Lower leg skin (tissue), 3 donors: Measurements from ENCODE around the gene TUBGCP6.

ENCODE experiments used
- CTCF ChIP-seq, 3 donors: fragments of 450-650 bp; IDR thresholded peaks; one replicate each; pipeline ENCODE4 v1.5.1; 2016; ENCODE audit warnings: antibody characterized with exemption in 3 of 3, mild to moderate bottlenecking in 3 of 3, moderate library complexity in 2 of 3
- POLR2A ChIP-seq, 2 donors: fragments of 450-650 bp; IDR thresholded peaks; one replicate each; pipeline ENCODE4 v1.6.1; 2016 to 2017; ENCODE audit warnings: antibody characterized with exemption in 2 of 2, mild to moderate bottlenecking in 1 of 2, moderate library complexity in 1 of 2

- TF ChIP-seq POLR2A (IDR thresholded peaks at IDR 0.05) (no peak), CTCF (IDR thresholded peaks at IDR 0.05) (no peak)
These were observed 3.6 kb upstream of the TUBGCP6 start for GRCh38 chr22:50248196-50249081.
